ENCODE data around the gene KCNIP3. TPM values are rescaled to one million over a fixed set of nuclear protein-coding genes. Genes with fewer than 3 reads are reported as not detected.
A peak's percentile ranks its signal among the peaks of the same experiment; 100 is the strongest.

Gene KCNIP3
- total RNA-seq, 2 donors from 2014 or later, result not detected

DNA sequence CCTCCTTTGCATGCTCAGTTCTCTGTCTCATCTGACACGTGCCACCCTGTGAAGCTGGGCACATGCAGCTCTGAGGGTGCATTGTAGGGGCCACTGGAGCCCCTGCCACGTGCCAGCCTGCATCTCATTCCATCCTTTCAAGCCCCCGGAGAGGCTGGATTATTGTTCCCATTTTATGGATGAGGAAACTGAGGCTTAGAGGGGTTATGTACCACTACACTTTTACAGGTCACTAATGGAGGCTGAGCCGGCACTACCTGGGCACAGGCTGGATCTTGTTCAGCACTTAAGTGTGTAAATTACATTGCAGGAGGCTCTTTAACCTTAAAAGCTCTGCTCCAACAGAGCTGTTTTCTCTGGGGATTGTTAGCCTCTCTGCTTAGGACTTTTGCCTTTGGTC lies 47.5 kb downstream of the KCNIP3 start:
- H3K9me3 Mint-ChIP-seq, result no peaks in the 10 kb centered on the region
- peaks cover 28% of the 10 kb centered on the region in 2 donors for H3K27me3 Mint-ChIP-seq
- DNase-seq (ENCODE audit: low spot score) (no peak), ATAC-seq (no peak)
- H3K4me1 Mint-ChIP-seq (ENCODE audit: low read depth in 2 of 2), result peaks cover 0 to 2% of the 10 kb centered on the region in 2 donors
- no peak overlapping the region for H3K4me3 Mint-ChIP-seq
- H3K36me3 Mint-ChIP-seq, result no peaks in the 10 kb centered on the region
- H3K27ac Mint-ChIP-seq, result no peak overlapping the region

DNA sequence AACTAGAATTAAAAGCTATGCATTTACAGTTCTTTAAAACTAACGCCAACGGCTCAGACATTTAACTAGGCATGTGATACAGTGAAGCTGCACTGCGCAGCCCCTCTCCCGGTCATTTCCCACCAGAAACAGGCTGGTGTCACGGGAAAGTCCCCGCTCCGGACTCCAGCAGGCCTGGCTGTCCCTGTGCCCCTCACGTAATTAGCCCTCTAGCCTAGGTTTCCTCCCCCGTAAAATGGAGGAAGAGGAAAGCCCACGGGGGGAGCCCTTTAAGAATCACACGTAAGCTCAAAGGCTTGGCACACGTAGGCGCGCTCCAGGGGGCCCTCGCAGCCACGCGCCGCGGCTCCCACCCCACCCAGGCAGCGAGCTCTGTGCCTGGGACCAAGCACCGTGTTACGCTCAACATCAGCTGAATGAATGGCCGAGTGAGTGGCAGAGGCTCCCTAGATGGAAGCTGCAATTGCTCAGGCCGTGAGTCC lies 48.0 kb downstream of the KCNIP3 start:
- Mint-ChIP-seq H3K27ac (no peak overlapping the region), H3K4me3 (peak overlapping the region; percentile 71), H3K9me3 (no peaks in the 10 kb centered on the region), H3K36me3 (no peaks in the 10 kb centered on the region), H3K4me1 (ENCODE audit: low read depth in 2 of 2) (peaks cover 0 to 2% of the 10 kb centered on the region in 2 donors), H3K27me3 (peaks cover 23 to 25% of the 10 kb centered on the region in 2 donors)
- peak; percentile 6 to 17 for ATAC-seq
- peak; percentile 31 for DNase-seq (ENCODE audit: low spot score)

- Mint-ChIP-seq H3K4me1 (ENCODE audit: low read depth in 2 of 2) (peaks cover 0 to 2% of the 10 kb centered on the region in 2 donors), H3K36me3 (no peaks in the 10 kb centered on the region), H3K9me3 (no peaks in the 10 kb centered on the region), H3K4me3 (peak overlapping the region; percentile 71), H3K27me3 (peaks cover 22 to 25% of the 10 kb centered on the region in 2 donors), H3K27ac (no peak overlapping the region)
- DNase-seq (ENCODE audit: low spot score) (peak; percentile 68), ATAC-seq (peak; percentile 77 to 88)
Measured at GRCh38 chr2:95345563-95346230, 48.5 kb downstream of the KCNIP3 start.

DNA sequence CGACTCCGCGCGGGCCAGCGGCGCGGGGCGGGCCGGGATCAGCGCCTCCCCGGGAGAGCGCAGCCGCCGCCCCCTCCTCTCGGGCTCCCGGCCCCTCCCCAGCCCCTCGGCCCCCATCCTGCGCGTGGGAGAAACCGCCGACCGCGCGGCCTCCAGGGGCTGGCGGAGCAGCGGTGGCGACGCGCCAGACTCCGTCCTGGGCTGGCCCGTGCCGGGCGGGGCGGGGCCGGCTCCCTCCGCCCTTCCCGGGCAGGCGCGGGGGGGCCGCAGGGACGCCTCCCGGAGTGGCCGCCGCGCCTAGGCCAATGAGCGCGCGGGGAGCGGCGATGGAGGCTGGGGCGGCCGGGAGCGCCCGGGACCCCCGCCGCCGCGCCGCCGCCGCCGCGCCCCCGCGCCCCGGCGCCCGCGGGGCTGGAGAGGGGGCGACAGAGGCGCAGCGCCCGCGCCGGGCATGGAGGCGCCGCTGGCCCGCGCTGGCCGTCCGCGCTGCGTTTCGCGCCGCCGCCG lies 49.1 kb downstream of the KCNIP3 start:
- H3K9me3 Mint-ChIP-seq, result no peaks in the 10 kb centered on the region

DNA sequence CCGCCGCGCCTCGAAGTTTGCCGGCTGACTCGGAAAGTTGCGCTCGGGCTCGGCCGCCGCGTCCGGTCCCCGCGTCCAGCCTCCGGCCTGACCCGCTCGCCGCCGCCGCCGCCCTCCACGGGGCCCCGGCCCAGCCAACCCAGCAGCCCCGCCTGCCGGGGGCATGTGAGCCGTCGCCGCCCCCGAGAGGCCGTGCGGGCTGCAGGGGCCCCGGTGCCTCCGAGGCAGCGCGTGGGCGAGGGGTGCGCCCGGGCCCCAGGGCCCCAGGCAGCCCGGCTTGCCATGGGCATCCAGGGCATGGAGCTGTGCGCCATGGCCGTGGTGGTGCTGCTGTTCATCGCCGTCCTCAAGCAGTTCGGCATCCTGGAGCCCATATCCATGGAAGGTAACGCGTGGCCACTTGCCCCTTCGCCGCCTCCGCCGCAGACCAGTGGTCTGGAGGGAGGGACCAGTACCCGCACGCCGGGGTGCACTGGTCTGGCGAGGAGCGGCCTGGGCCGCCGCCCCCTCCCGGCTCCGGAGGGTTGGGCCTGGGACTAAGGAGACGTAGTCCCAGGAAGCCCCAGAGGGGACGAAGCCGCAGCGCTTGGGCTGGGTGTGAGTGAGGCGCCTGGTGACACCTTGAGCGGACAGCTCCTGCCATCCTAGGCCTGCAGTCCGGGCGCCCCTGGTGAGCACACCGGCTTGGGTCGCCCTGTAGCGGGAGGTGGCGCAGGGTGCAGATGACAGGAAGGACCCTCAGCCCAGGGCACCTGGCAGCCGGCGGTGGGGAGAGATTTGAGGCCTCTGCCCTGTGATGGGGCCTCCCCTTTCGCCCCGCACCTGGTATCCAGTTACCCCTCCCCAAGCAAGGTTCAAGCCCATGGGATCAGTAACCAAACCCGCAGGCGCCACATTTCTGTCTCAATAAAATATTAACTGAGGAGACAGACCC lies 49.9 kb downstream of the KCNIP3 start:
- Mint-ChIP-seq H3K27me3 (peaks cover 15 to 22% of the 10 kb centered on the region in 2 donors), H3K36me3 (no peaks in the 10 kb centered on the region), H3K27ac (no peak overlapping the region), H3K4me1 (ENCODE audit: low read depth in 2 of 2) (peaks cover 0 to 2% of the 10 kb centered on the region in 2 donors), H3K4me3 (peak overlapping the region; percentile 44), H3K9me3 (no peaks in the 10 kb centered on the region)
- DNase-seq (ENCODE audit: low spot score) (peak; percentile 40), ATAC-seq (no peak)

More for the DNA sequence above, 49.1 kb downstream of the KCNIP3 start:
- Mint-ChIP-seq H3K36me3 (no peaks in the 10 kb centered on the region), H3K27me3 (peaks cover 22 to 25% of the 10 kb centered on the region in 2 donors), H3K4me1 (ENCODE audit: low read depth in 2 of 2) (peaks cover 0 to 2% of the 10 kb centered on the region in 2 donors), H3K27ac (no peak overlapping the region), H3K4me3 (no peak overlapping the region)
- peak; percentile 57 for DNase-seq (ENCODE audit: low spot score)
- ATAC-seq, result peak; percentile 28 to 62

- no peaks in the 10 kb centered on the region for H3K9me3 Mint-ChIP-seq
- H3K4me3 Mint-ChIP-seq, result peak overlapping the region; percentile 44
- peak; percentile 59 for DNase-seq (ENCODE audit: low spot score)
- peaks cover 0 to 2% of the 10 kb centered on the region in 2 donors for H3K4me1 Mint-ChIP-seq (ENCODE audit: low read depth in 2 of 2)
- H3K27ac Mint-ChIP-seq, result no peak overlapping the region
- no peak for ATAC-seq
- H3K27me3 Mint-ChIP-seq, result peaks cover 8 to 16% of the 10 kb centered on the region in 2 donors
- H3K36me3 Mint-ChIP-seq, result no peaks in the 10 kb centered on the region
Measured at GRCh38 chr2:95347681-95348608, 50.8 kb downstream of the KCNIP3 start.

- ATAC-seq (no peak), DNase-seq (ENCODE audit: low spot score) (peak; percentile 44)
- Mint-ChIP-seq H3K27ac (no peak overlapping the region), H3K36me3 (no peaks in the 10 kb centered on the region), H3K4me1 (ENCODE audit: low read depth in 2 of 2) (peaks cover 0 to 2% of the 10 kb centered on the region in 2 donors), H3K27me3 (peaks cover 0 to 9% of the 10 kb centered on the region in 2 donors), H3K4me3 (no peak overlapping the region), H3K9me3 (no peaks in the 10 kb centered on the region)
Measured at GRCh38 chr2:95348609-95349567, 51.7 kb downstream of the KCNIP3 start.

GRCh38 chr2:95349568-95350322 lies 52.6 kb downstream of the KCNIP3 start:
- no peaks in the 10 kb centered on the region for H3K36me3 Mint-ChIP-seq
- peaks cover 0 to 7% of the 10 kb centered on the region in 2 donors for H3K27me3 Mint-ChIP-seq
- H3K27ac Mint-ChIP-seq, result no peak overlapping the region
- DNase-seq (ENCODE audit: low spot score) (peak; percentile 44), ATAC-seq (no peak)
- H3K4me3 Mint-ChIP-seq, result no peak overlapping the region
- no peaks in the 10 kb centered on the region for H3K9me3 Mint-ChIP-seq
- H3K4me1 Mint-ChIP-seq (ENCODE audit: low read depth in 2 of 2), result peaks cover 0 to 2% of the 10 kb centered on the region in 2 donors

DNA sequence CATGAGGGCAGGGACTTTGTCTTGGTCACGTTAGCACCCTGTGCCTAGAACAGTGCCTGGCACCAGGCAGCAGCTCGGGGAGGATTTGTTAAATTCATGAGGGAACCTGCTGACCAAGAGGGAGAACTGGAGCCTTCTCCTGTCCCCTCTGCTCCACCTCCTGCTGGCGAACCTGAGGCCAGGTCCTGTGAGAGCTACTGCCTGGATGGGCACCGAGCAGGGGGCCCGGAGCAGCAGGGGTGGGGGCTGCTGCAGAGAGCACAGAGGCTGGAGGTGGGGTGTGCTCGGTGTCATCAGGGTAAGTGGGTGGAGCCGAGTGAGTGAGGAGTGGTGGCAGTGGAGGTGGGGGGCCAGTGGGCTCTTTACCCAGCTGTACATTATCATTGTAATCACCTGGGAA lies 53.2 kb downstream of the KCNIP3 start:
- peaks cover 0 to 2% of the 10 kb centered on the region in 2 donors for H3K4me1 Mint-ChIP-seq (ENCODE audit: low read depth in 2 of 2)
- no peak overlapping the region for H3K27ac Mint-ChIP-seq
- DNase-seq (ENCODE audit: low spot score), result no peak
- peaks cover 0 to 7% of the 10 kb centered on the region in 2 donors for H3K27me3 Mint-ChIP-seq
- no peak overlapping the region for H3K4me3 Mint-ChIP-seq
- H3K36me3 Mint-ChIP-seq, result no peaks in the 10 kb centered on the region
- H3K9me3 Mint-ChIP-seq, result no peaks in the 10 kb centered on the region
- no peak for ATAC-seq

DNA sequence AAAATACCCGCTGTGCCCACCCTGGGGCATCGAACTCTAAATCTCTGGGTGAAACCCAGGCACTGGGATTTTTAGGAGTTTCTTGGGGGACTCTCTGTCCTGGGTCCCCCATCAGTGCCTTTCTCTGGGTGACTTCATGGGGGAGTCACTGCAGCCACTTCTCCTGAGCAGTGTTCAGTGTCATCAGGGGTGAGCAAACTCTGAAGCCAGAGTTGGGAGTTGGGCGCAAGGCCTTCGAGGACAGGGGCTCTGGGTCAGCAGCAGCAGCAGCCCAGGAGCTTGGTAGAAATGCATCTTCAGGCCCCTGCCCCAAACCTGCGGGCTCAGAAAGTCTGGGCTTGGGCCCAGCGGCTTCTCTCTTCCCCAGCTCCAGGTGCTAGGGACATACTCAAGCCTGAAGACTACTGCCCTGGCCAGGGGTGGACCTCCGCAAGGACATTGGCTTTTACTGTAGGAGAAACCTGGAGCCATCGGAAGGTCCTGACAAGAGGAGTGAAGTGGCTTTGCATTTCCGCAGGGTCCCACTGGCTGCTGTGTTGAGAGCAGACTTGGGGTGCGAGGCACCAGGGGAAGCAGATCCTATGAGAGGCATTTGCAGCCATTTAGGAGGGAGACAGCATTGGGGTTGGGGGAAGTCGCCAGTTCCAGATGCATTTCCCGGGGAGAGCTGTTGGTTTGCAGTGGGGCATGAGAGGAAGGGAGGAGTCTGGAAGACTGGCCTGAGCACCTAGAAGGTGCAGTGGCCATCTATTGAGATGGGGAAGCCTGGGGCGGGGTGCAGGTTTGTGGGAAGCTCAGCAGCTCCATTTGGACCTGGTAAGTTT lies 53.8 kb downstream of the KCNIP3 start:
- Mint-ChIP-seq H3K36me3 (no peaks in the 10 kb centered on the region), H3K27ac (no peak overlapping the region), H3K27me3 (peaks cover 0 to 7% of the 10 kb centered on the region in 2 donors), H3K4me1 (ENCODE audit: low read depth in 2 of 2) (peaks cover 0 to 4% of the 10 kb centered on the region in 2 donors), H3K4me3 (no peak overlapping the region), H3K9me3 (peaks cover 4% of the 10 kb centered on the region)
- DNase-seq (ENCODE audit: low spot score) (peak; percentile 35), ATAC-seq (no peak)

GRCh38 chr2:95351598-95351915 lies 54.4 kb downstream of the KCNIP3 start:
- DNase-seq (ENCODE audit: low spot score) (no peak), ATAC-seq (no peak)
- H3K9me3 Mint-ChIP-seq, result peaks cover 4% of the 10 kb centered on the region
- no peaks in the 10 kb centered on the region for H3K36me3 Mint-ChIP-seq
- H3K4me1 Mint-ChIP-seq (ENCODE audit: low read depth in 2 of 2), result peaks cover 0 to 4% of the 10 kb centered on the region in 2 donors
- peaks cover 0 to 7% of the 10 kb centered on the region in 2 donors for H3K27me3 Mint-ChIP-seq
- no peak overlapping the region for H3K27ac Mint-ChIP-seq
- H3K4me3 Mint-ChIP-seq, result no peak overlapping the region
